ENCODE data around the gene HENMT1.
"Not testable (repeated sequence)": the region's sequence is repeated elsewhere in the genome, so short reads cannot be mapped to it uniquely, and the experiment has no call there.

Gene HENMT1

GRCh38 chr1:108661030-108661609 is at the start of gene HENMT1:
TSS of gene HENMT1 (minus strand) at chr1:108661093. CDS start at chr1:108659884, 1,209 bp downstream.
- DNase-seq (ENCODE audit: low read depth), result peak; percentile 67

GRCh38 chr1:108708691-108709660 is 48.1 kb upstream of the HENMT1 start:
- peak; percentile 42 for DNase-seq (ENCODE audit: low read depth)

GRCh38 chr1:108706643-108707042 is 45.8 kb upstream of the HENMT1 start:
- no peak for DNase-seq (ENCODE audit: low read depth)

GRCh38 chr1:108704496-108704895 is 43.6 kb upstream of the HENMT1 start:
- DNase-seq (ENCODE audit: low read depth), result no peak

GRCh38 chr1:108703939-108704338 is 43.0 kb upstream of the HENMT1 start:
- DNase-seq (ENCODE audit: low read depth), result no peak

GRCh38 chr1:108702109-108702508 is 41.2 kb upstream of the HENMT1 start:
- not testable (repeated sequence) for DNase-seq (ENCODE audit: low read depth)

- DNase-seq (ENCODE audit: low read depth), result no peak
Measured at GRCh38 chr1:108701176-108701849, 40.4 kb upstream of the HENMT1 start.

- no peak for DNase-seq (ENCODE audit: low read depth)
Measured at GRCh38 chr1:108699375-108700332, 38.8 kb upstream of the HENMT1 start.

GRCh38 chr1:108695535-108695934 is 34.6 kb upstream of the HENMT1 start:
- no peak for DNase-seq (ENCODE audit: low read depth)

GRCh38 chr1:108692724-108693655 is 32.1 kb upstream of the HENMT1 start:
- peak; percentile 22 for DNase-seq (ENCODE audit: low read depth)

- peak; percentile 87 for DNase-seq (ENCODE audit: low read depth)
Measured at GRCh38 chr1:108691942-108692723, 31.2 kb upstream of the HENMT1 start, which contains the start of gene PRPF38B. TSS of gene PRPF38B (plus strand) at chr1:108692310. CDS start at chr1:108692592, 282 bp downstream.

- DNase-seq (ENCODE audit: low read depth), result no peak
Measured at GRCh38 chr1:108691128-108691941, 30.4 kb upstream of the HENMT1 start.

GRCh38 chr1:108686614-108687313 is 25.9 kb upstream of the HENMT1 start:
- no peak for DNase-seq (ENCODE audit: low read depth)

- DNase-seq (ENCODE audit: low read depth), result no peak
Measured at GRCh38 chr1:108685529-108685928, 24.6 kb upstream of the HENMT1 start.

- DNase-seq (ENCODE audit: low read depth), result not testable (repeated sequence)
Measured at GRCh38 chr1:108681701-108682100, 20.8 kb upstream of the HENMT1 start.

- DNase-seq (ENCODE audit: low read depth), result no peak
Measured at GRCh38 chr1:108679586-108680213, 18.8 kb upstream of the HENMT1 start.

- DNase-seq (ENCODE audit: low read depth), result no peak
Measured at GRCh38 chr1:108678706-108679105, 17.8 kb upstream of the HENMT1 start.

Measured in stimulated activated CD8-positive, alpha-beta memory T cell treated with anti-CD3 and anti-CD28 coated beads, Interleukin-12 subunit alpha, Interleukin-12 subunit beta, amount 100 ng/mL, for 4 hours (primary cell).